GM12873 (cell line): ENCODE data around the gene PCLO.

Experiments used
- CTCF ChIP-seq: IDR thresholded peaks from 2 replicates; pipeline ENCODE4 v1.5.1; 2012; ENCODE audit warnings: low read depth, mild to moderate bottlenecking, moderate library complexity, low read length, control low read depth; ENCODE audit not compliant: insufficient read depth; ENCODE audit errors: missing control alignments

Gene PCLO

GRCh38 chr7:82803411-82803810, 359.3 kb downstream of the PCLO start:
- no peak for TF ChIP-seq CTCF

GRCh38 chr7:82789883-82790609, 372.6 kb downstream of the PCLO start:
- TF ChIP-seq CTCF, result no peak

- no peak for TF ChIP-seq CTCF
Measured at GRCh38 chr7:82778021-82778420, 384.7 kb downstream of the PCLO start.

- TF ChIP-seq CTCF, result no peak
Measured at GRCh38 chr7:82762880-82763279, 399.8 kb downstream of the PCLO start.

- TF ChIP-seq CTCF, result no peak
Measured at GRCh38 chr7:82760831-82761230, 401.9 kb downstream of the PCLO start.

GRCh38 chr7:82760074-82760473, 402.6 kb downstream of the PCLO start:
- no peak for TF ChIP-seq CTCF

- TF ChIP-seq CTCF, result no peak
Measured at GRCh38 chr7:82755705-82756551, 406.8 kb downstream of the PCLO start.
